Erythroblast (primary cell): ENCODE results near the gene VARS2.
"Not testable (repeated sequence)": the region's sequence is repeated elsewhere in the genome, so short reads cannot be mapped to it uniquely, and the experiment has no call there.

ENCODE experiments used
- DNase-seq, 2 experiments: peaks; one replicate each; lab custom pipeline; 2025; lab: John Stamatoyannopoulos, UW
- GATA1 ChIP-seq: IDR thresholded peaks from 2 replicates; pipeline ENCODE4 v1.6.1; 2011; ENCODE audit warnings: low read depth, mild to moderate bottlenecking, control low read depth, low read length, moderate library complexity
- POLR2A ChIP-seq: IDR thresholded peaks from 2 replicates; pipeline ENCODE4 v1.6.1; 2011; ENCODE audit warnings: mild to moderate bottlenecking, low read length

The VARS2 gene

DNA sequence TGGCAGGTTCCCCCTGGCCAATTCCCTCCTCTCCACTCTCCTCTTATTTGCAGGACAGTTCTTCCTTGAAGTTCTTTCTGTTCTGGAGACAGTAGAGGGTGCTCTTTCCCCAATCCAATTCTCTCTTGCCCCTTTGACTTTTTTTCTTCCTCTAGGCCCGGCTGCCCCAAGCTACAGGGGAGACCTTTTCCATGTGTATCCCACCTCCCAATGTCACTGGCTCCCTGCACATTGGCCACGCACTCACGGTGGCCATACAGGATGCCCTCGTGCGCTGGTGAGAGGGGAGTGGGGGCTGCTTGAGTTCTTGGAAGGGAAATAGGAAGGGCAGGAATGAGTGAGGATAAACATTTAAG is 1.5 kb downstream of the VARS2 start:
- TF ChIP-seq POLR2A (no peak), GATA1 (no peak)
- peak; percentile 58 to 60 for DNase-seq

- no peak for DNase-seq
- TF ChIP-seq GATA1 (no peak), POLR2A (no peak)
Measured at GRCh38 chr6:30917041-30917440, 3.0 kb downstream of the VARS2 start.

DNA sequence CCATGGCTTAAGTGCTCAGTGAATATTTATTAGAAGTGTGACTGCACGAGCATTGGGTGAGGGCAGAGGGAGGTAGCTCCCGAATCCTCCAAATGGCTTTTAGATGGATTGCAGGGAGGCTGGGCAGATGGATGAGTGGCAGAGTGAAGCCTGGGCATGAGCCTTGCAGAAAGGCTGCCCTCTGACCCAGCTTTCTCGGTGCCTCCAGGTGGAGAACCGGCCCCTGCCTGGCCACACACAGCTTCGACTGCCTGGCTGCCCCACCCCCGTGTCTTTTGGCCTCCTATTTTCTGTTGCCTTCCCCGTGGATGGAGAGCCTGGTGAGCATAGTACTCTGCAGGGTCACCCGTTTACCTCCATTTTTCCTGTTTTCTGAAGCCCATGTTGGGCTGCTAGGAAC is 3.4 kb downstream of the VARS2 start:
- TF ChIP-seq GATA1 (no peak), POLR2A (no peak)
- no peak for DNase-seq

DNA sequence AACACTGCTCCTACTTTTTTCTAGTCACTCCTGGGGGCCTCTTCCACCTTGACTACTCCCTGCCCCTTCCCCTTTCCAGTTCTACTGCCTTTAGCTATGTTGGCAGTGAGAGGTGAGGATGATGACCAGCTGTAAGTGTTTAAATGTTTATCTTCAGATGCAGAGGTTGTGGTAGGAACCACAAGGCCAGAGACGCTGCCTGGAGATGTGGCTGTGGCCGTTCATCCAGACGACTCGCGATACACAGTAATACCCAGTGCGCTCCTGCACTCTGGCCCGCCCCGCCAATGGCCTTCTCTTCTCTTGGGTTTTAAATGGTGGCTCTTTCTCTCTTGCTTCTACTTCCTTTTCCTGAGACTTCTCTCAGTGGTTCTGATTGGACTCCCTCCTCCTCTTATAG is 4.6 kb downstream of the VARS2 start:
- no peak for TF ChIP-seq POLR2A
- no peak for TF ChIP-seq GATA1
- no peak for DNase-seq

GRCh38 chr6:30922447-30922852 is 8.4 kb downstream of the VARS2 start:
- DNase-seq = no peak
- TF ChIP-seq POLR2A = no peak

- DNase-seq = not testable (repeated sequence)
Measured at GRCh38 chr6:30924040-30924627, 10.1 kb downstream of the VARS2 start.

DNA sequence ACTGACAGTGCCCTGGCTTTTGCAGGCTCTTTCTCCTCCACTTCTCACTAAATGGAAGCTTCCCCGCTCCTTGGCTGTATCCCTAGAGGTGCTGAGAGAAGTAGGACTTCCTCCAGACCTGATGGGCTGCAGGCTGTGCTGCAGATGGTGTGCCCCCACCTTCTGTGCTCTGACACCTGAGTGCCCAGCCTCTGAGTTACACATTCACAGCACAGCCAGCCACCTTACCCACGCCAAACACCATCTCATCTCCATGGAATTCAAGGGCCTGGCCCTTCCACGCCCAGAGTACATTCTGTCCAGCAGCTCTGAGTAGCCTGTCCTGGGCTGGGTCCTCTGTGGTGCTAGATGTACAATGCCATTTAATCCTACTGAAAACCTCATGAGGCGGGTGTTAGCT is 12.6 kb downstream of the VARS2 start:
- TF ChIP-seq GATA1 = no peak
- TF ChIP-seq POLR2A = no peak
- DNase-seq = no peak

- not testable (repeated sequence) for DNase-seq
Measured at GRCh38 chr6:30927080-30927479, 13.0 kb downstream of the VARS2 start.

- TF ChIP-seq GATA1 (no peak), POLR2A (no peak)
- DNase-seq = no peak
Measured at GRCh38 chr6:30928677-30929076, 14.6 kb downstream of the VARS2 start.

GRCh38 chr6:30930506-30930905 is 16.5 kb downstream of the VARS2 start:
- DNase-seq = no peak
- no peak for TF ChIP-seq POLR2A
- no peak for TF ChIP-seq GATA1

DNA sequence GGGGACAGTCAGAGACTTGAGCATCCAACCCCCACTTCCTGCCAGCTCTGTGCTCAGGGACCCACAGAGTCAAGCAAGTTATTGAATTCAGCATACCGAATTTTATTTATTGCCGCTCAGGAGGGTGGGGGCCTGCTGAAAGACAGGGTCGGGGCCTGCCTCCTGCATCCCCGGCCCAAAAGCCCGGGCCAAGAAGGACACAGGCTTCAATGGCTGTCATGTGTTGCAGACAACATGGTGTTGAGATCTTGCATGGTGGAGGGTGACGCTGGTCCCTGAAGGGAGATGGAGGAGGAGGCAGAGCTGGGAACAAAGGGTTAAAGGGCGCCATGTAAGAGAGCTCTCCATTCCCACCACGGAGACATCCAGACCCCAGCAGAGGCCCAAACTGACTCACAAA is 17.2 kb downstream of the VARS2 start:
- no peak for DNase-seq
- TF ChIP-seq GATA1 = no peak

- no peak for DNase-seq
- TF ChIP-seq POLR2A (no peak), GATA1 (no peak)
Measured at GRCh38 chr6:30931969-30932645, 18.1 kb downstream of the VARS2 start, which contains the start of gene SFTA2. Gene SFTA2 (minus strand): TSS chr6:30932170. CDS start chr6:30932096, 74 bp downstream.

GRCh38 chr6:30932665-30933365 is 18.8 kb downstream of the VARS2 start:
- TF ChIP-seq POLR2A (no peak), GATA1 (no peak)
- no peak for DNase-seq

DNA sequence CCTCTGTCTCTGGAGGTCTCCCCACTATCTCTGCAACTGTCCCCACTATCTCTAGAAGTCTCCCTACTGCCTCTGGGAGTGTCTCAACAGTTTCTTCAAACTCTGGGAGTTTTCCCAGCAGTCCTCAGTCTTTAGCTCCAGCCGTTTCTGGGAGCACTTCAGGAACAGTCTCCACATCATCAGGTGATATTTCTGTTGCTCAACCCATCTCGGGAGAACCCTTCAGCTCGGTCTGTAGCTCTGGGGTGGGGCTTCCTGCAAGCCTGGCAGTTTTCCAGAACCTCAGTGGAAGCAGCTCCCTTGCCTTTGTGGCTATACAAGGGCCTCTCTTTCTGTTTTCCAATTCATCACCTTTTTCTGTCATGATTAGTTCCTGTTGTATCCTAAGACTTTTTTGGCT is 21.0 kb downstream of the VARS2 start:
- DNase-seq = no peak

GRCh38 chr6:30937265-30937664 is 23.2 kb downstream of the VARS2 start:
- DNase-seq = no peak

More for the DNA sequence above, 21.0 kb downstream of the VARS2 start:
- TF ChIP-seq GATA1 (no peak), POLR2A (no peak)

More at GRCh38 chr6:30937265-30937664, 23.2 kb downstream of the VARS2 start:
- no peak for TF ChIP-seq POLR2A
- no peak for TF ChIP-seq GATA1
